HL-60/S4 treated with phorbol 12-myristate 13-acetate at 8.2 ng/mL for 4 days and 3 days (cell line): Measurements from ENCODE around the gene ACTG1.

Experiments used
- in situ Hi-C: fragments of 300-500 bp; cut with MboI; formaldehyde crosslinking; loops from 2 replicates; pipeline ENCODE4 v1.15.0; 2022; ENCODE audit warnings: low sequenced_read_pairs

The ACTG1 gene

GRCh38 chr17:81499601-81499970 is 13.0 kb downstream of the ACTG1 start:
- in situ Hi-C loops, result no loop called here

DNA sequence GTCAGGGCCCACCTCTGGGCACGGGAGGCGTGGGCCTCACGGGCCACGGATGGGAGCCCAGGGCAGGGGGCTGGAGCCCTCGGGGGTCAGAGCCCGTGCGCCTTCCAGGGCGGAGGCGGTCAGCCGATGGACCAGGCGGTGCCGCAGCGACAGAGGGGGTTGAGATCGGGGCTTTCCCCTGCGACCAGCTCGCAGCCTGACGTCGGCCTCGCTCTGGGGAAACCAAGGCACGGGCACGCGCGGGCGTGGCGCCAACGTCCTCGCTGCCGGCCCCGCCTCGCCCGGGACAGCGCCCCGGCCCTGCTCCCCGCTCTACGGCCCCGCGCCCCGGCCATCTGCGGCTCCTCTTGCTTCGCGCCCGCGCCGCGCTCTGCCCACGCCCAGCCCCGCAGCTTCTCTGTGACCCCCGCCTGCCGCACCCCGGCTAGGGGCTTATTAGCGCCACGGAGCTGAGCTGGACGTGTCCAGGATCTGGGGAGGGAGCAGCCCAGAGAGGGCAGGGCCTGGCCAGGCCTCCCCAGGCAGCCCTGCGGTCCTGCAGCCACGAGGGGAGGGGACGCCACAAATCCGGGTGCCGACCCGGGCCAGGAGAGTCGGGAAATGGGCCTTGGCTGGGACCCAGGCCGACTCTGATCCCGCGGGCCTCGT is 13.5 kb downstream of the ACTG1 start:
- in situ Hi-C loops, result no loop called here

- in situ Hi-C loops, result no loop called here
Measured at GRCh38 chr17:81494626-81495377, 17.8 kb downstream of the ACTG1 start.

- in situ Hi-C loops, result no loop called here
Measured at GRCh38 chr17:81493198-81494038, 19.2 kb downstream of the ACTG1 start.

- in situ Hi-C loops, result no loop called here
Measured at GRCh38 chr17:81492706-81493105, 19.9 kb downstream of the ACTG1 start.

GRCh38 chr17:81492202-81492601 is 20.4 kb downstream of the ACTG1 start:
- in situ Hi-C loops, result no loop called here

- in situ Hi-C loops, result no loop called here
Measured at GRCh38 chr17:81491761-81492160, 20.8 kb downstream of the ACTG1 start.

DNA sequence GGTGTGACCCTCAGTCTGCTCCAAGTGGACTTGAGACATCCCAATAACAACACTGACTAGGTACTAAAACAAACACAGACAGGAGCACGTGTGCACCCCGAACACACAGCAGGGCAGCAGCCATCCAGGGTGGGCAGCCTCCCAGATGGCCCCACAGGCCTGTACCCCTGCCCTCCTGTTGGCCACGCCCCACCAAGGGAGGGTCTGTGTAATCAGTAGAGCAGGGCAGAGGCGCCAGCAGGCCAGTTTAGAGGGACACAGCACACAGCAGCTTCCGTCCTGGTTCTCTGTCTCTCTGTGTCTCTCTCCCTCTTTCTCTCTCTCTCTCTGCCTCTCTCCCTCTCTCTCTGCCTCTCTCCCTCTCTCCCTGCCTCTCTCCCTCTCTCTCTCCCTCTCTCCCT is 21.4 kb downstream of the ACTG1 start:
- in situ Hi-C loops, result no loop called here

GRCh38 chr17:81489998-81490992 is 22.3 kb downstream of the ACTG1 start:
- in situ Hi-C loops, result loop anchor here (10.0 kb wide), 1 partner anchor 235 kb away; no protein-coding TSS in a partner anchor

GRCh38 chr17:81489012-81489997 is 23.3 kb downstream of the ACTG1 start:
- in situ Hi-C loops, result loop anchor here (10.0 kb wide), 1 partner anchor 235 kb away; no protein-coding TSS in a partner anchor

DNA sequence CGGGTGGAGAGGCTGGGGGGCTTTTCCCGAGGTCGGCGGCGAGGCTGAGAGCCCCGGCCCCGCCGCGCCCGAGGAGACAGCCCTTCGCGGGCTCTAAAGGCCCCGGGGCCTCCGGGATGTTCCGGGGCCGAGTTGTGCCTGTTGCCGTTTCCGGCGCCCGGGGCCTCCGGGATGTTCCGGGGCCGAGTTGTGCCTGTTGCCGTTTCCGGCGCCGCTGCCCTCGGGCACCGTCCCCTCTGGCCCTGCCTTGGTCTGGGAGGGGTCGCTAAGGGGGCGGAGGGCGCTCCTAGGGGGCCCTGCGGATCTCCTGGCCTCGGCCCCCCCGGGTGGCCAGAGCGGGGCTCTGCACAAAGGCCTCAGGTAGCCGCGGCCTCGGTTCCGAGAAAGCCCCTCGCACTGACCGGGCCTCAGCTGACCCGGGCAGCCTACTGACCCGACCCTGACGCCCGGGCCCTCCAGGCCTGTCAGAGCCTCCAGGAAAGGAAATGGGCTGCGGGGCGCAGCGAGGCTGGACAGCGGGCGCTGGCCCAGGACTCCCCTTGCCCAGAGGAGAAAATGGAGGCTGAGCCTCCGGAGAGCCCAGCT is 24.2 kb downstream of the ACTG1 start:
- in situ Hi-C loops, result loop anchor here (10.0 kb wide), 1 partner anchor 234 kb away; no protein-coding TSS in a partner anchor

GRCh38 chr17:81487487-81488275 is 24.9 kb downstream of the ACTG1 start:
- in situ Hi-C loops, result loop anchor here (10.0 kb wide), 1 partner anchor 233 kb away; no protein-coding TSS in a partner anchor

GRCh38 chr17:81487089-81487486 is 25.5 kb downstream of the ACTG1 start:
- in situ Hi-C loops, result loop anchor here (10.0 kb wide), 1 partner anchor 232 kb away; no protein-coding TSS in a partner anchor

DNA sequence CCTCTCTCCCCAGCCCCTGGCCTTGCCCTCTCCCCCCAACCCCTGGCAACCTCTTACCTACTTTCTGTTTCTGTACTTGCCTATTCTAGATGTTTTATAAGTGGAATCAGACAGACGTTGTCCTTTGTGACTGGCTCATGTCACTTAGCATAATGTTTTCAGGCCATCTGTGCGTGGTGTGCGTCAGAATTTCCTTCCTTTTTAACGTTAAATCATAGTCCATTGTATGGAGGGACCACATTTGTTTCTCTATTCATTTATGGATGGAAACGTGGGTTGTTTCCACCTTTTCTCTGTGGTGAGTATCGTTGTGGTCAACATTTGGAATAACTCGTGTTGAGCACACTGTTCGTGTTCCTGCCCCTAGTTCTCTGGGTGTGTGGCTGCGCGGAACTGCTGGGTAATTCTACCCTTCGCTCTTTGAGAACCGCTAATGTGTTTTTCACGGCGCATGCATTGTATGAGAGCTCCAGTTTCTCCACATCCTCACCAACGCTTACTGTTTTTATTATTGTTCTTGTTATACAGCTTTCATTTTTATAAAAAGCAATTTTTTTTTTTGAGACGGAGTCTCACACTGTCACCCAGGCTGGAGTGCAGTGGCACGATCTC is 26.3 kb downstream of the ACTG1 start:
- in situ Hi-C loops, result loop anchor here (10.0 kb wide), 1 partner anchor 232 kb away; no protein-coding TSS in a partner anchor

DNA sequence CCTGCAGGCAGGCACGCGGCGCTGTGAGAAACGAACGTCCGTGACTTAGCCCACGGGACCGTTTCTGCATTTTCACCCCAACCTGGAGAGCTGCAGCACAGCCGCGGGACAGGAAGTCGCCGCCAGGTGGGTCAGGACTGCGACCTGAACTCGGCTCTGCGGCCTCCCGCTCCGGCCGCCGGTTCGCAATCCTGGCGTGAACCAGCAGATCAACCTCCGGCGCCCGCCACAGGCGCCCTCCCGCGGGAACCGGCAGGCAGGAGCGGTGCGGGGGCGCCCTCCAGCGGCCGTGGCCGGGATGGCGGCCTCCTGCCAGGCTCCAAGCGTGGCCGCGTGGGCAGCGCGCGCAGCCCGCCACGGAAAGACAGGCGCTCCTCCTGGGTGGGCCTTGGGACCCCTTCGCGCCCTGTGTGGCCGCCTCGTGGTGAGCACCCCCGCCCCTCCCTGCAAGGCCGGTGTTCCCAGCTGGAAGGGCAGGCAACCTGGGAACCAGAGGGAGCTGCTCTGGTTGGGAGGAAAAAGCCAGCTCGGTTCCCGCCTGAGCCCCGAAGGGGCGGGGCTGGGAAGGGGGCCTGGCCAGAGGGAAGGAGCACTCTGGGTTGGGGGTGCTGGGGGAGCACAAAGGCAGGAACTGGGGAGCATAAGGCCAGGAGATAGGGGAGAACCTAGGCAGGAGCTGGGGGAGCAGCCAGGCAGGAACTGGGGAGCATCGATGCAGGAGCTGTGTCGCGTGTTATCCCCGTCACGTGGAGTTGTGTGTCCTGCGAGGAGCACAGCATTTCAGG is 28.2 kb downstream of the ACTG1 start:
- in situ Hi-C loops, result loop anchor here (10.0 kb wide), 1 partner anchor 230 kb away; no protein-coding TSS in a partner anchor

GRCh38 chr17:81483862-81484194 is 28.8 kb downstream of the ACTG1 start:
- in situ Hi-C loops, result loop anchor here (10.0 kb wide), 1 partner anchor 229 kb away; no protein-coding TSS in a partner anchor
